Thyroid gland (tissue), 4 donors: ENCODE data around the gene NCKAP5.

Experiments used
- POLR2A ChIP-seq, 2 donors: fragments of 450-650 bp; IDR thresholded peaks; one replicate each; pipeline ENCODE4 v1.6.1; 2017; ENCODE audit warnings: antibody characterized with exemption in 2 of 2, mild to moderate bottlenecking in 2 of 2, moderate library complexity in 1 of 2
- TF ChIP-seq, protein P1 (sequence below), 6 experiments: fragments of 200-600 bp in 3 of 6; fragments of 450-650 bp in 3 of 6; sonication (generic) in 3 of 6; IDR thresholded peaks; one replicate each; pipeline ENCODE4 v1.5.1; 2016 to 2019; ENCODE audit warnings: antibody characterized with exemption in 6 of 6, mild to moderate bottlenecking in 2 of 6, inconsistent platforms in 1 of 6, moderate library complexity in 1 of 6

DNA sequence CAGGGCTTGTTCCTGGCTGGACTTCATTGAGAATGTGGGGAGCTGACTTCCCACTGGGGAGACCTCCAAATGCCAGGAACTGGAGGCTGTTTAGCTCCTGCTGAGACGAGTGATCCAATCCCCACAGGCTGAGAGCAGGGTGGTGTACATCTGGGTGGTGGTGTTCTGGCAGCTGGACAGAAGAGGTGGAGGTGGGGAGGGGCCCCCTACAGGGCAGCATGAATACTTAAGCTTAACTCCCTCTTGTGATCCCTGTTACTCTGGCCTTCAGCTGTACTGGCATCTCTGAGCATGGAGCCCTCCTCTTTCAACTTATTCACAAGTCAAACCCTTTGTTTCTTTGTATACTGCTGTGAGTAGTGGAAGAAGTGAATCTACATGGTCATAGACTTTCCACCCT, 730.5 kb downstream of the NCKAP5 start:
- TF ChIP-seq, protein P1, sequence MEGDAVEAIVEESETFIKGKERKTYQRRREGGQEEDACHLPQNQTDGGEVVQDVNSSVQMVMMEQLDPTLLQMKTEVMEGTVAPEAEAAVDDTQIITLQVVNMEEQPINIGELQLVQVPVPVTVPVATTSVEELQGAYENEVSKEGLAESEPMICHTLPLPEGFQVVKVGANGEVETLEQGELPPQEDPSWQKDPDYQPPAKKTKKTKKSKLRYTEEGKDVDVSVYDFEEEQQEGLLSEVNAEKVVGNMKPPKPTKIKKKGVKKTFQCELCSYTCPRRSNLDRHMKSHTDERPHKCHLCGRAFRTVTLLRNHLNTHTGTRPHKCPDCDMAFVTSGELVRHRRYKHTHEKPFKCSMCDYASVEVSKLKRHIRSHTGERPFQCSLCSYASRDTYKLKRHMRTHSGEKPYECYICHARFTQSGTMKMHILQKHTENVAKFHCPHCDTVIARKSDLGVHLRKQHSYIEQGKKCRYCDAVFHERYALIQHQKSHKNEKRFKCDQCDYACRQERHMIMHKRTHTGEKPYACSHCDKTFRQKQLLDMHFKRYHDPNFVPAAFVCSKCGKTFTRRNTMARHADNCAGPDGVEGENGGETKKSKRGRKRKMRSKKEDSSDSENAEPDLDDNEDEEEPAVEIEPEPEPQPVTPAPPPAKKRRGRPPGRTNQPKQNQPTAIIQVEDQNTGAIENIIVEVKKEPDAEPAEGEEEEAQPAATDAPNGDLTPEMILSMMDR (IDR thresholded peaks at IDR 0.05), result no peak
- TF ChIP-seq POLR2A (IDR thresholded peaks at IDR 0.05), result no peak
